Midbrain (tissue), 1 donor: ENCODE measurements around the gene PTTG1IP.
A peak's percentile ranks its signal among the peaks of the same experiment; 100 is the strongest.

Experiments
- DNase-seq: peaks from one replicate; lab custom pipeline; 2025; lab: John Stamatoyannopoulos, UW

Gene PTTG1IP

DNA sequence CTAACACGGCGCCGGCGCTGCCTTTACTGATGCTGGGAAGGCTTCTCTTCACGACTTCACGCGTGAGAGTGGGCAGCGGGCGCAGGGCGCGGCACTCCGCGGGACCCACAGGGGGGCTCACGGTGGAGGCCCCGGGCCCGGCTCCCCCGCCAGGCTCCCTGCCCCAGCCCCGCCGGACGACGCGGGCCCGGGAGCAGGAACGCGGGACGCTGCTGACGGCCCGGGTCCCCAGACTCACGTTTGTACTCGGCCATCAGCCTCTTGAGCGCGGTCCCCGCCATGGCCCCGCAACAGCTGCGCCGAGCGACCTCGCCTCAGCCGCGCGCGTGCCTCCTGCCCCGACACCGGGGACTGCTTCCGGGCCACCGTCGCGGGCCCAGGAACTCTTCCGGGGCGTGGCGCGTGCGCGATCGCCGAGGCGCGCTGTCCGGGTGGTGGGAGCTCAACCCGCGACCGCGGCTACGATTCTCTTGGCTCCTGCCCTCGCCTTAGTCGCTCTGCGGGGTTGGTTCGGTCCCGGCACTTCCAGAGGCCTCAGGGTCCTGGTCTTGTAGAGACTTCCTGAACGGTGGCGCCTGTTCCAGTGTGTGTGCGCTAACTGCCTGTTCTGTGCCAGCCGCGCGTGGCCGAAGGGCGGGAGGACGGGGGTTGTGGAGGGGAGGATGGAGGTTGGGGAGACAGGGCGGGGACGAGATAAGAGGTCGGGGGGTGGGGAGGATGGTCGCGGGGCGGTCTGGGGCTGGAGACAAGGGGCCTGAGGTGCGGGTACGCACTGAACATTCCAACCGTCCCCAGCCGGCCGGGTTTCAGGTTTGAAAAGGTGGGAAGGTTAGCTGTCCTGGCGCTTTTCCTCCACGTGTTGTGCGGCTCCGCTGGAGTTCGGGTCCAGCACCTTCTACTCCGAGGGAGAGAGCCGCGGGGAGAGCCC lies 71.8 kb downstream of the PTTG1IP start, which contains the start of gene UBE2G2:
TSS of gene UBE2G2 (minus strand) at position 353 of the 928 bp plus-strand sequence. CDS start at position 281, 72 bp downstream.
- peak; percentile 77 for DNase-seq

DNA sequence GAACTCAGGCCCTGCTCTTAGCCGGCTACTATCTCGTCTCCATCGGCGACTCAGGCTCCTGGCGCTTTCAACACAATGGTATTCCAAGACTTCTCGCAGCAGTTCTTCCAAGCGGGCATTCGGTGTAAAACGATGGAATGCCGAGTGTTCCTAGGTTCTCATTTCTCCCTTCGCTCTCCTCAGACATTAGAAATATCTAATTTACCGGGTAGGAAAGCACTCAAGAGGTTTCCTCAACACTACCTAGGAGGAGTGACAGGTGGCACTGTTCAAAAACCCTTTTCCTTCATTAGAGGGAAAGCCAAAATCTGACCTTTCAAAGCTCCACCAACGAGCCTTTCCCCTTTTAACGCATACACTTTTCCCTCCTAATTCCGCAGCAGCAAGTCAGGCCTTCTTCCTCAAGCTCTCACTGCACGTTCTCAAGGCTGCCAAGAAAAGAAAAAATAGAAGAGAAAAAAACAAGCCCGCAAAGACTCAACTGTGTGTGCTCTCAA lies 72.5 kb downstream of the PTTG1IP start:
- no peak for DNase-seq

DNA sequence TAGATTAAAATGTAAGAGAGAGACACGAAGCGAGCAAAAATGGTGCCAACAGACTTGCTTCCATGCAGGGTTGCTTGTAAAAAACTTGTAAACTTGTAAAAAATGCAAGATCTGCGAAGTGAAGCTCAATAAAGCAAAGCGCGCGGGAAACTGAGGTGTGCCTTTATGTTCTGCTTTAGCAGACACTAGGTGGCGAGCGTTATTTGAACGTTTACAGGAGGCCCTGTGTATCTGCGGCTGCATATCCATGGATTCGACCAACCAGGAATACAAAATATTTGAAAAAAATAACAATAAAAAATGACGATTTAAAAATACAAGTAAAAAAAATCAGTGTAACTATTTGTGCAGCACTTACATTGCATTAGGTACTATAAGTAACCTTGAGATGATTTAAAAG lies 73.4 kb downstream of the PTTG1IP start:
- DNase-seq: no peak

DNA sequence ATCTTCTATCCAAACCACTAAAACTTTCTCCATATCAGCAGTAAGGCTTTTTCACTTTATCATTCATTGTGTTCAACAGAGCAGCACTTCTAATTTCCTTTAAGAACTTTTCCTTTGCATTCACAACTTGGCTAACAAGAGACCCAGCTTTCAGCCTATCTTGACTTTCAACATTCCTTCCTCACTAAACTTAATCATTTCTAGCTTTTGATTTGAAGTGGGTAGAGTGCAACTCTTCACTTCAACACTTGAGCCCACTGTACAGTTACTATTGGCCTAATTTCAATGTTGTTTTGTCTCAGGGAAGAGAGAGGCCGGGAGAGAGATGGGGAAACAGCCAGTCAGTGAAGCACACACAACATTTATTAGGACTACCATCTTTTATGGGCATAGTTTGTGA lies 73.8 kb downstream of the PTTG1IP start:
- no peak for DNase-seq
